Stimulated activated CD4-positive, alpha-beta T cell treated with anti-CD3 and anti-CD28 coated beads, Interleukin-15, amount 100 ng/mL, for 1 hour (primary cell): ENCODE results near the gene SDHC.
"Not testable (repeated sequence)": the region's sequence is repeated elsewhere in the genome, so short reads cannot be mapped to it uniquely, and the experiment has no call there.

Experiments
- DNase-seq, 2 donors: peaks; one replicate each; pipeline ENCODE4 v3.0.0-alpha.2; 2020; ENCODE audit warnings: low read depth in 1 of 2, low spot score in 1 of 2

Gene SDHC

GRCh38 chr1:161309868-161310267, 4.3 kb upstream of the SDHC start, which contains the start of gene MPZ:
TSS of gene MPZ (minus strand) at chr1:161309968. CDS start at chr1:161309905, 63 bp downstream.
- no peak for DNase-seq

GRCh38 chr1:161311595-161312181, 2.5 kb upstream of the SDHC start:
- DNase-seq: no peak

GRCh38 chr1:161313554-161314200, 504 bp upstream of the SDHC start:
- no peak for DNase-seq

GRCh38 chr1:161315841-161316674, 1.9 kb downstream of the SDHC start:
- DNase-seq: not testable (repeated sequence)

GRCh38 chr1:161324020-161324419, 9.8 kb downstream of the SDHC start:
- DNase-seq: no peak

DNA sequence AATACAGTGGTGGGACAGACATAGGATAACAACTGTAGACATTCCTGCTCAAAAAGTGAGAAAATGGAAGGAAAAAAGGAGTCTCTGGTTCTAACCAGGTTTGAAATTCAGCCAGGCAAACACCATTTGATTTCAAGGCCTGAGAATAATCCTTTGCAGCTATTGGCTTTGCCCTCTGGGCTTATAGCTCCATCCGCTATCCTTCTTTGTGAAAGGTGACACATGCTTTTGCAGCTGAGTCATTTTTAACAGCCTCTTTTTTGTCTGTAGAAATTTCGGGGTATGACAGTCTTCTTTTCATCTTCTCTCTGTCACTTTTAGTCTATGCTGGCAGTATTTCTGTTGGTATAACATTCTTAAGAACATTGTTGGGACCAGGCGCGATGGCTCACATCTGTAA, 16.2 kb downstream of the SDHC start:
- no peak for DNase-seq

DNA sequence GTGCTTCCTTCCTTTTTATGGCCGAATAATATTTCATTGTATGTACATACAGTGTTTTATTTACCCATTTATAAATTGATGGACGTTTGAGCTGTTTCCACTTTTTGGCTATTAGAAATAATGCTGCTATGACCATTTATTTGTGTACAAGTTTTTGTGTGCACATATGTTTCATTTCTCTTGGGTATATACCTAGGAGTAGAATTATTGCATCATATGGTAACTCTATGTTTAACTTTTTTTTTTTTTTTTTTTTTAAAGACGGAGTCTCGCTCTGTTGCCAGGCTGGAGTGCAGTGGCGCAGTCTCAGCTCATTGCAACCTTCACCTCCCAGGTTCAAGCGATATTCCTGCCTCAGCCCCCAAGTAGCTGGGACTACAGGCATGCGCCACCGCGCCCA, 19.0 kb downstream of the SDHC start:
- no peak for DNase-seq

GRCh38 chr1:161335796-161336195, 21.6 kb downstream of the SDHC start:
- no peak for DNase-seq

GRCh38 chr1:161342177-161342576, 28.0 kb downstream of the SDHC start:
- DNase-seq: no peak

- DNase-seq: no peak
Observed at GRCh38 chr1:161342821-161343220, 28.6 kb downstream of the SDHC start.

DNA sequence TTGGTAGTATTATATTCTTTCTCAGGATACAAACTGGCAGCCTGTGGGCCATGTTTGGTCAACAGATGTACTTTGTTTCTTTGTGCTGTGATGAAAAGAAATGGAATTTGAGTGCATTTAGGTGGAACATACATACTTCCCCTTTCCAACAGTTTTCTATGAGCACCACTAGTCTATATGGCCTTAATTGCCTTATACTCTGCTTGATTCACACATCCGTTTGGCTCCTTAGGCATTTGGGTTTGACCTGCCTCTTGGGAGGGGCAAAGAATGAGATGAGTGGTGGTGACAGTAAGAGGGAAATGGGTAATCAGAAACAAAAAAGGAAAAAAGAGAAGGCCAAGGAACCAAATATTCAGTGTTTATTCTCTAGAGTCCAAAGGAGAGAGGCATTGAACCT, 36.5 kb downstream of the SDHC start:
- DNase-seq: no peak

DNA sequence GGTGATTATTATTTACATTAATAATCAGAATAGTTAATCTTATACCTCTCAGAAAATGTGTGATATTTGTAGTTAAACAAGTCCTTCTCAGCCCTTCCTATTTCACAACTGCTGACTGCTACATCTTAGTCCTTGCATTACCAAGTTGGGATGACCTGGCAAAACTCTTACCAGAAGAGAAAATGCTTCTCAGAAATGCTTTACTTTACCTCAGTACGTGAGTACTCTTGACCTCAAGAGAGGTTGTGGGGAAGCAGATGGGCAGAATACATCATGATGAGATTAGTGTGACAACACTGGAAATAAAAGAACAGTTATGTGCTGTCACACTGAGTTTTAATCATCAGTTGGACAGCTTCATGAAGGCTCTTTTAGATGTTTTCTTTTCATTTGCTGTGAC, 37.3 kb downstream of the SDHC start:
- no peak for DNase-seq

GRCh38 chr1:161357073-161357472, 42.9 kb downstream of the SDHC start:
- no peak for DNase-seq

- DNase-seq: no peak
Observed at GRCh38 chr1:161359291-161359690, 45.1 kb downstream of the SDHC start.

- DNase-seq: no peak
Observed at GRCh38 chr1:161364332-161364731, 50.2 kb downstream of the SDHC start.

DNA sequence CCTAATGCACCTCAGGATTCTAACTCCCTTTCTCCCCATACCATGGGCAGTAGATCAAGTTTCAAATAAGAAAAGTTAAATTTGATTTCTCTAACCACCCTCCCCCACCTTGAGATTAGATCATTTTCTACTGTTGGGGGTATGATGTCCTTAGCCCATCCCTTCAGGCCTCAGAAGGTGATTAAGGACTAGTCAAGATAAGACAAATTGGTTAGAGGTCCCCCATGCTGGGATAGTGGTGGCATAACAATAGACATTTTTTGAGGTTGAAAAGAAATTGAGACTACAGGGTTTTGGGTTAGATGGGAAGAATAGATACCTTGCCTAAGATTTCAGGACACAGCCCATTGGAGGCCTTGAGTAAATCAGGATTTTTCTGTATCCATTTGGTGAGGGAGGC, 51.0 kb downstream of the SDHC start:
- no peak for DNase-seq

- DNase-seq: no peak
Observed at GRCh38 chr1:161367684-161368400, 53.7 kb downstream of the SDHC start, which contains the start of gene CFAP126. TSS of gene CFAP126 (minus strand) at chr1:161367876. CDS start at chr1:161367868, 8 bp downstream.

GRCh38 chr1:161373442-161373841, 59.3 kb downstream of the SDHC start:
- no peak for DNase-seq

- no peak for DNase-seq
Observed at GRCh38 chr1:161374373-161374772, 60.2 kb downstream of the SDHC start.

DNA sequence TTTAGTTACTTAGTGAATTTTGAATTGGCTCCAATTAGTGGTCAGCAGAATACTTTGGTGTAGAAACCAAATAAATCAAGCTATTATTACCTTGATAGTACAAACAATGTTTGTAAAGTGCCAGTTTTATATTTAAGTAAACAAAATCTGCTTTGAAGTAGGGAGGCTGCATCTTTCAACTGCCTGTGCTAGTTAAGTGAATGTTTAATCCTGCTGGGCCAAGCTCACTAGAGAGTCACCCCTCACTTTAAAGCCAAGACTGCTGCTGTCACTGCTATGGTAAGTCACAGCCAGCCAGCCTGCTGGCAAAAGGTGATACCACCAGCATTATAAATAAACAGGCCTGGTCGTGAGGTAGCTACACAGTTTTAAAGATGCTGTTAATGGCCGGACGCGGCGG, 63.8 kb downstream of the SDHC start:
- DNase-seq: no peak

- DNase-seq: no peak
Observed at GRCh38 chr1:161379071-161379470, 64.9 kb downstream of the SDHC start.
